Measurements from ENCODE around the gene CDK4.

CDK4 gene

DNA sequence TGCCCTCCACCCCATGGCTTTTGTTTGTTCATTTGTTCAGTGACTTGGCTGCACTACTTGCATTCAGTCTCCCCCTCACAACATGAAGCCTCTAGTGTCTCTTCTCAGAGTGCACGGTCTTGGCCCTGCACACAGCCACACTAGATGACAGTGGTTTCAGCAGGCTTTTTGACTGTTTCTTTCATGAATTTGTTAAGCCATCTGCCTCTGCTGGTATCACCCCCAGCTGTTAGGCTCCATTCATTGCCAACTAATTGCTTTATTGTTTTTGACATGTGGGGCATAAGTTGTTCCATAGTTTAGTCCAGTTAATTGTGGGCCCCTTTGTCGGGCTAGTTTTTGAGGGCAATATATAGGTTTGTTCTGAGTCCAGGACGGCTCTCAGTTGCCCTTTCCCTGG, 39.4 kb downstream of the CDK4 start:
- DNase-seq (ENCODE audit: low read depth, low spot score), result no peak

DNA sequence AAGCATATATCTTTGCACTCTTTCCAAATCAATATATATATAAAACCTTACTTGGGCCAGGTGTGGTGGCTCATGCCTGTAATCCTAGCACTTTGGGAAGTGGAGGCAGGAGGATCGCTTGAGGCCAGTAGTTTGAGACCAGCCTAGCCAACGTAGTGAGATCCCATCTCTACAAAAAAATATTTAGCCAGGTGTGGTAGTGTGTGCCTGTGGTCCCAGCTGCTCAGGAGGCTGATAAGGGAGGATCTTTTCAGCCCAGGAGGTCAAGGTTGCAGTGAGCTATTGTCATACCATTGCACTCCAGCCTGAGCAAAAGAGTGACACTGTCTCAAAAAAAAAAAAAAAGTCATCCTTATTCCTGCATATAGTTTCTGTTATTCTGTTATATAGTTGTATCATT, 43.8 kb downstream of the CDK4 start:
- no peak for DNase-seq (ENCODE audit: low read depth, low spot score)

DNA sequence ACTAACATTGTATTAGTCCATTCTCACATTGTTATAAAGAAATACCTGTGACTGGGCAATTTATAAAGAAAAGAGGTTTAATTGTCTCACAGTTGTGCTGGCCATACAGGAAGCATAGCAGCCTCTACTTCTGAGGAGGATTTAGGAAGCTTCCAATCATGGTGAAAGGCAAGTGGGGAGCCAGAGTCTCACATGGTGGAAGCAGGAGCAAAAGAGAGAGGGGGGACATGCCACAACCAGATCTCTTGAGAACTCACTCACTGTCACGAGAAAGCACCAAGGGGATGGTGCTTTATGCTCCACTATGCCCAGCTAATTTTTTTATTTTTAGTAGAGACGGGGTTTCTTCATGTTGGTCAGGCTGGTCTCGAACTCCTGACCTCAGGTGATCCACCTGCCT, 44.9 kb downstream of the CDK4 start:
- no peak for DNase-seq (ENCODE audit: low read depth, low spot score)

DNA sequence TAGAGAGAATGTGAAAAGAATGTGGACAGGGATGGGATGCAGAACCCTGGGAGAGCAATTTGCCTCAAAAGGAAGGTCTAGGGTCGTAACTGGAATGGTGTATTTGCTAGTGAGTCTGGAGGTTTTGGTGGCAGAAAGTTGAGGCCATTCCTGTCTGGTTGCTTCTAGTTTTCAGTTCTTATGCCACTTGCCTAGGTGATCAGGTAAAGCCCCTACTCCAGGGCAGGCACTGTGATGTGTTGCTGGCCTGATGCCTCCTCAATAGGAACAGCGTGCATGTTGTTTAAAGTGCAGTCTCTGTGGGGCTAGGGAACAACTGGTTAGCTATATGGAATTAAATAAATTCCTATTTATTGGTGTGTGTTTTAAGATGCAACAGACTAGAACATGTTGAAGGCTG, 51.8 kb downstream of the CDK4 start:
- no peak for DNase-seq (ENCODE audit: low read depth, low spot score)

DNA sequence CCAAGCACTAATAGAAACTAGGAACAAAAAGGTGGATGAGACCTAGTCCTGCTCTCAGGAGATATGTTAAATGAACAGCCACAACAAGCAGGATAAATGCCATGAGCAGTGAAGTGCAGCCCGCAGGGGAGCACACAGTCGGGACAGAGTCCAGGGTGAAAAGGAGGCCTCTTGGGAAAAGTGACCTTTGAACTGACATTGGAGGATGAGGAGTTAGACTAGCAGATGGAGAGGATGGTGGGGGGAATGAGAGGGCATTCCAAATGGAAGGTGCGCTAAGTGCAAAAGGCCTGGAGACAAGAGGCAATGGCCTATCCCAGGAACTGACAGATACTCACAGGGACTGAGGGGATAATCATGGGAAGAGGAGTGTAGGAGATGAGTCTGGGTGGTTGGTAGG, 53.7 kb downstream of the CDK4 start:
- no peak for DNase-seq (ENCODE audit: low read depth, low spot score)
